ENCODE data around the gene MOSPD3. TPM values are rescaled to one million over a fixed set of nuclear protein-coding genes. Genes with fewer than 3 reads are reported as not detected.

The MOSPD3 gene
- polyA plus RNA-seq, 3 donors, result 12.7 to 15.5 (median 13.3) TPM

DNA sequence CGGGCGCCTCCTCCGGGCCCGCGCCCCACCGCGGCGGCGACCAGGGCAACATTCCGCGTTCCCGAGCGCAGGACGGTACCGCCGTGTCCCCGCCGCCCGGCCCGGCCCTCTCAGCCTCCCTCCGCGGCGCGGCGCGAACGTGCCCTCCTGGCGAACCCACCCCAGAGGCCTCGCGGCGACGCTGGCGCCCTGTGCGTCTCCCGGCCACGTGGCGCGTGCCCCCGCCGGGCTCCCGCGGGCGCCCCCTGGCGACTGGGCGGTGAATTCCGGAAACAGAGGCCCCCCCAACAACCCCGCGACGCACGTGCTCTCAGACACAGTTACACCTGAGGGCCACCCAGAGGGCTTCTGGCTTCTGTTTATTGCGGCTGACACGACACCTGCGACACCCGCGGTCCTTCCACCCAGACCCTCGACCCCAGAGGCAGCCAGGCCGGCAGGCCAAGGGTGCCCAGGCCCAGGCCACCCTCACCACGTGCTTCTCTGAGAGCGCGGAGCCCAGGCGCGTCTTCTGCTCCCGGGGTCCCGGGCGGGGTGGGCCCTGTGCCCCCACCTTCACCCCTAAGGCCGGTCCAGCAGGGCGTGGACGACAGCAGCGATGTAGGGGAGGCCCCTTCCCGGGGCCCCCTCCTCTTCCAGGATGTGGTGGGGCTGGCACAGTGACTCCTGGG lies 38.5 kb upstream of the MOSPD3 start, which contains the start of gene SAP25:
Gene SAP25, minus strand, starts transcription at position 210 of the 671 bp plus-strand sequence. Its CDS starts 158 bp downstream, at position 52.
- Mint-ChIP-seq H3K27me3 (ENCODE audit: low read depth in 3 of 3) (peaks cover 26 to 51% (median 41%) of the 10 kb centered on the region in 3 donors), H3K27ac (no peak within 1 kb of the TSS), H3K4me3 (no peak within 1 kb of the TSS)

More for the DNA sequence above, 38.5 kb upstream of the MOSPD3 start, which contains the start of gene SAP25:
- no peak within 1 kb of the TSS for H3K9ac ChIP-seq (ENCODE audit: insufficient read depth, low read length, poor library complexity, severe bottlenecking)
- peaks cover 97% of the 10 kb centered on the region for H4K20me1 ChIP-seq (ENCODE audit: insufficient read depth, low read length)
- H2AFZ ChIP-seq (ENCODE audit: insufficient read depth, low read depth, low read length, poor library complexity, severe bottlenecking), result no peak within 1 kb of the TSS
- no peak within 1 kb of the TSS for H3K4me3 ChIP-seq (replicated peaks in 1 of 3; ENCODE audit: low read depth in 2 of 3, low read length in 3 of 3)
- no peaks in the 10 kb centered on the region for H3K79me2 ChIP-seq (ENCODE audit: insufficient read depth, low read length)
- peaks cover 23 to 47% of the 10 kb centered on the region in 2 donors for H3K36me3 Mint-ChIP-seq
- no peaks in the 10 kb centered on the region for H3K9me3 ChIP-seq (replicated peaks in 1 of 2; ENCODE audit: control insufficient read depth in 1 of 2, insufficient read depth in 1 of 2, low read length in 2 of 2)
- WGBS (ENCODE audit: insufficient coverage), result 97% methylated on average over 61 of the region's 70 CpGs
- peaks cover 30% of the 10 kb centered on the region for H3K4me1 Mint-ChIP-seq
- no peak within 1 kb of the TSS for H3K27ac ChIP-seq (ENCODE audit: low read depth in 1 of 2, low read length in 2 of 2)
- peaks cover 65 to 73% of the 10 kb centered on the region in 2 donors for H3K36me3 ChIP-seq (replicated peaks in 1 of 2; ENCODE audit: control insufficient read depth in 1 of 2, insufficient read depth in 2 of 2, low read length in 2 of 2)
- intact Hi-C loops (cut with micrococcal nuclease), result no loop called here
- peaks cover 3 to 36% of the 10 kb centered on the region in 2 donors for H3K27me3 ChIP-seq (ENCODE audit: control insufficient read depth in 2 of 2, insufficient read depth in 2 of 2, low read length in 2 of 2)
- H3K4me1 ChIP-seq (ENCODE audit: control insufficient read depth in 1 of 2, insufficient read depth in 2 of 2, low read length in 2 of 2), result peaks cover 27 to 39% of the 10 kb centered on the region in 2 donors
- no peak for DNase-seq
- TF ChIP-seq CTCF (IDR thresholded peaks at IDR 0.05), result no peak
- H3K9me3 Mint-ChIP-seq, result peaks cover 0 to 17% (median 3%) of the 10 kb centered on the region in 7 donors
- H3K4me2 ChIP-seq (replicated peaks; ENCODE audit: extremely low read depth, low read length, poor library complexity, severe bottlenecking), result no peak within 1 kb of the TSS

All from CD14-positive monocyte (primary cell).